ENCODE measurements around the gene HS1BP3. TPM values are rescaled to one million over a fixed set of nuclear protein-coding genes. Genes with fewer than 3 reads are reported as not detected.

The HS1BP3 gene
- total and polyA plus RNA-seq, 2 of the 13 experiments (the other 11 are each of a cell fraction or from before 2014, with no cell fraction given), result 15.2 to 22.0 TPM

DNA sequence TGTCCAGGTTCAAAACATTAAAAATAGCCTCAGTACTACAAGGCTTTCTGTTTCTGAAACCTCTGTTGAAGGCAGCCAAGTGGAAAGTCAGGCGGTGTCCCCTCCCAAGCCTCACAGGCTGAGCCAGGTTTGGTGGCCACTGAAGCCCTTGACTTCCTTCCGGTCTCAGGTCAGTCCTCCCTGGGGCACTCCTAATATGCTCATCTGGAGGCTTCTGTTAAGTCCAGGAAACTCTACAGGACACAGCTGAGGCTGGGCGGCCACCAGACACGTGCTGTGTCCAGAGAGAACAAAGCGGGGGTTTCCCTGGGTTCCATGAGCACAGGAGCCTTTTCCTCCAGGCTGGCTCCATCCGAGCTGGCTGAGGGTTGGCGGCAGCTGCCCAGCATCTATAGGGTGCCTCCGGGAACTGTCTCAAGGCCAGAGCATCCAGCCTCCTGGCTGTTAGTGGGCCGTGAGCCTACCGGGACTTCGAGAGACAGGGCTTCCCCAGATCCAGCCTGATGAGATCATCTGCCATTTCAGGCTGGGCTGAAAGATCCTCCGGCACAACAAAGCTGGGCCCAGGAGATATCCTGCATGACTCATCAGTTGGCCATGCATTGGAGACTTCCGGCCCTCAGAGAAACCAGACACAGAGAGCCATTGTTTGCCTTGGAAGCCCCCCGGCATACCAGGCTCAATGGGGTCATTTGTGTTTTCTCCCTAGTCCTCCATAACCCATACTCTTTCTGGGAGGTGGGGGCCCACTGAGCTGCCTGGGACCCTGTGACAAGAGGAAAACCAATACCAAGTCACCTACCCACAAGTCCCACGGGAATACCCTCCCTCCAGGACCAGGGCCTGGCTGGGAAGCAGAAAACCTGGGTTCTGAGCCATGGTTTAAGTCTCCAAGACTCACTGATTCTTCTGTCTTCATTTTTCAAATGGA is 71.7 kb downstream of the HS1BP3 start (continued):
- TF ChIP-seq CEBPZ (IDR thresholded peaks at IDR 0.05; ENCODE audit: low read length) (no peak), HDAC6 (IDR thresholded peaks at IDR 0.05; ENCODE audit: low read depth, low read length) (no peak), NKX3-1 (CRISPR knock-in tag; IDR thresholded peaks at IDR 0.05) (peak; percentile 51; the same call in 1 of the 2 replicates), KDM3A (CRISPR knock-in tag; IDR thresholded peaks at IDR 0.05; ENCODE audit: low read depth) (peak; percentile 83; the same call in 1 of the 2 replicates), SNAPC5 (CRISPR knock-in tag; IDR thresholded peaks at IDR 0.05; ENCODE audit: borderline replicate concordance) (0 out of 2 replicates have a peak, but pooled peaks have one; percentile 45), ZMAT5 (CRISPR knock-in tag; IDR thresholded peaks at IDR 0.05; ENCODE audit: borderline replicate concordance, low read depth) (no peak; the same call in 1 of the 2 replicates), ZNF44 (CRISPR knock-in tag; IDR thresholded peaks at IDR 0.05) (no peak), ZNF788 (CRISPR knock-in tag; IDR thresholded peaks at IDR 0.05; ENCODE audit: borderline replicate concordance) (peak; percentile 98)
- TF ChIP-seq, protein P1, sequence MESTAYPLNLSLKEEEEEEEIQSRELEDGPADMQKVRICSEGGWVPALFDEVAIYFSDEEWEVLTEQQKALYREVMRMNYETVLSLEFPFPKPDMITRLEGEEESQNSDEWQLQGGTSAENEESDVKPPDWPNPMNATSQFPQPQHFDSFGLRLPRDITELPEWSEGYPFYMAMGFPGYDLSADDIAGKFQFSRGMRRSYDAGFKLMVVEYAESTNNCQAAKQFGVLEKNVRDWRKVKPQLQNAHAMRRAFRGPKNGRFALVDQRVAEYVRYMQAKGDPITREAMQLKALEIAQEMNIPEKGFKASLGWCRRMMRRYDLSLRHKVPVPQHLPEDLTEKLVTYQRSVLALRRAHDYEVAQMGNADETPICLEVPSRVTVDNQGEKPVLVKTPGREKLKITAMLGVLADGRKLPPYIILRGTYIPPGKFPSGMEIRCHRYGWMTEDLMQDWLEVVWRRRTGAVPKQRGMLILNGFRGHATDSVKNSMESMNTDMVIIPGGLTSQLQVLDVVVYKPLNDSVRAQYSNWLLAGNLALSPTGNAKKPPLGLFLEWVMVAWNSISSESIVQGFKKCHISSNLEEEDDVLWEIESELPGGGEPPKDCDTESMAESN (CRISPR knock-in tag; conservative IDR thresholded peaks at IDR 0.05), result peak; percentile 97
- TF ChIP-seq, protein P2, sequence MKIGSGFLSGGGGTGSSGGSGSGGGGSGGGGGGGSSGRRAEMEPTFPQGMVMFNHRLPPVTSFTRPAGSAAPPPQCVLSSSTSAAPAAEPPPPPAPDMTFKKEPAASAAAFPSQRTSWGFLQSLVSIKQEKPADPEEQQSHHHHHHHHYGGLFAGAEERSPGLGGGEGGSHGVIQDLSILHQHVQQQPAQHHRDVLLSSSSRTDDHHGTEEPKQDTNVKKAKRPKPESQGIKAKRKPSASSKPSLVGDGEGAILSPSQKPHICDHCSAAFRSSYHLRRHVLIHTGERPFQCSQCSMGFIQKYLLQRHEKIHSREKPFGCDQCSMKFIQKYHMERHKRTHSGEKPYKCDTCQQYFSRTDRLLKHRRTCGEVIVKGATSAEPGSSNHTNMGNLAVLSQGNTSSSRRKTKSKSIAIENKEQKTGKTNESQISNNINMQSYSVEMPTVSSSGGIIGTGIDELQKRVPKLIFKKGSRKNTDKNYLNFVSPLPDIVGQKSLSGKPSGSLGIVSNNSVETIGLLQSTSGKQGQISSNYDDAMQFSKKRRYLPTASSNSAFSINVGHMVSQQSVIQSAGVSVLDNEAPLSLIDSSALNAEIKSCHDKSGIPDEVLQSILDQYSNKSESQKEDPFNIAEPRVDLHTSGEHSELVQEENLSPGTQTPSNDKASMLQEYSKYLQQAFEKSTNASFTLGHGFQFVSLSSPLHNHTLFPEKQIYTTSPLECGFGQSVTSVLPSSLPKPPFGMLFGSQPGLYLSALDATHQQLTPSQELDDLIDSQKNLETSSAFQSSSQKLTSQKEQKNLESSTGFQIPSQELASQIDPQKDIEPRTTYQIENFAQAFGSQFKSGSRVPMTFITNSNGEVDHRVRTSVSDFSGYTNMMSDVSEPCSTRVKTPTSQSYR (CRISPR knock-in tag; IDR thresholded peaks at IDR 0.05; ENCODE audit: borderline replicate concordance), result peak; percentile 59; the same call in 1 of the 2 replicates
- TF ChIP-seq, protein P3, sequence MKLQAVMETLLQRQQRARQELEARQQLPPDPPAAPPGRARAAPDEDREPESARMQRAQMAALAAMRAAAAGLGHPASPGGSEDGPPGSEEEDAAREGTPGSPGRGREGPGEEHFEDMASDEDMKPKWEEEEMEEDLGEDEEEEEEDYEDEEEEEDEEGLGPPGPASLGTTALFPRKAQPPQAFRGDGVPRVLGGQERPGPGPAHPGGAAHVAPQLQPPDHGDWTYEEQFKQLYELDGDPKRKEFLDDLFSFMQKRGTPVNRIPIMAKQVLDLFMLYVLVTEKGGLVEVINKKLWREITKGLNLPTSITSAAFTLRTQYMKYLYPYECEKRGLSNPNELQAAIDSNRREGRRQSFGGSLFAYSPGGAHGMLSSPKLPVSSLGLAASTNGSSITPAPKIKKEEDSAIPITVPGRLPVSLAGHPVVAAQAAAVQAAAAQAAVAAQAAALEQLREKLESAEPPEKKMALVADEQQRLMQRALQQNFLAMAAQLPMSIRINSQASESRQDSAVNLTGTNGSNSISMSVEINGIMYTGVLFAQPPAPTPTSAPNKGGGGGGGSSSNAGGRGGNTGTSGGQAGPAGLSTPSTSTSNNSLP (IDR thresholded peaks at IDR 0.05; ENCODE audit: low read depth, low read length), result peak; percentile 53; the same call in 1 of the 2 replicates
- TF ChIP-seq, protein P4, sequence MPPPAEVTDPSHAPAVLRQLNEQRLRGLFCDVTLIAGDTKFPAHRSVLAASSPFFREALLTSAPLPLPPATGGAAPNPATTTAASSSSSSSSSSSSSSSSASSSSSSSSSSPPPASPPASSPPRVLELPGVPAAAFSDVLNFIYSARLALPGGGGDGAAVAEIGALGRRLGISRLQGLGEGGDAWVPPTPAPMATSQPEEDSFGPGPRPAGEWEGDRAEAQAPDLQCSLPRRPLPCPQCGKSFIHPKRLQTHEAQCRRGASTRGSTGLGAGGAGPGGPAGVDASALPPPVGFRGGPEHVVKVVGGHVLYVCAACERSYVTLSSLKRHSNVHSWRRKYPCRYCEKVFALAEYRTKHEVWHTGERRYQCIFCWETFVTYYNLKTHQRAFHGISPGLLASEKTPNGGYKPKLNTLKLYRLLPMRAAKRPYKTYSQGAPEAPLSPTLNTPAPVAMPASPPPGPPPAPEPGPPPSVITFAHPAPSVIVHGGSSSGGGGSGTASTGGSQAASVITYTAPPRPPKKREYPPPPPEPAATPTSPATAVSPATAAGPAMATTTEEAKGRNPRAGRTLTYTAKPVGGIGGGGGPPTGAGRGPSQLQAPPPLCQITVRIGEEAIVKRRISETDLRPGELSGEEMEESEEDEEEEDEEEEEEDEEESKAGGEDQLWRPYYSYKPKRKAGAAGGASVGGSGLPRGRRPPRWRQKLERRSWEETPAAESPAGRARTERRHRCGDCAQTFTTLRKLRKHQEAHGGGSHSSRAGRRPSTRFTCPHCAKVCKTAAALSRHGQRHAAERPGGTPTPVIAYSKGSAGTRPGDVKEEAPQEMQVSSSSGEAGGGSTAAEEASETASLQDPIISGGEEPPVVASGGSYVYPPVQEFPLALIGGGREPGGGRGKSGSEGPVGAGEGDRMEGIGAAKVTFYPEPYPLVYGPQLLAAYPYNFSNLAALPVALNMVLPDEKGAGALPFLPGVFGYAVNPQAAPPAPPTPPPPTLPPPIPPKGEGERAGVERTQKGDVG (CRISPR knock-in tag; IDR thresholded peaks at IDR 0.05; ENCODE audit: borderline replicate concordance), result peak; percentile 99

Measured in HepG2 (cell line).